A549 (cell line): ENCODE data around the gene MPL.

Experiments
- CTCF ChIP-seq: fragments of >200 bp; sonication (Bioruptor Twin); formaldehyde crosslinking; IDR thresholded peaks from 3 replicates; pipeline ENCODE4 v1.5.1; 2016
- EHMT2 ChIP-seq: fragments of 200-600 bp; sonication (generic); IDR thresholded peaks from 2 replicates; pipeline ENCODE4 v1.6.1; 2016; ENCODE audit warnings: antibody characterized with exemption, low read depth, mild to moderate bottlenecking, moderate library complexity
- HMGXB4 ChIP-seq: fragments of 250-450 bp; sonication (Bioruptor Pico); IDR thresholded peaks from 2 replicates; pipeline ENCODE4 v1.5.0; 2021; ENCODE audit warnings: mild to moderate bottlenecking, moderate library complexity, borderline replicate concordance
- NR3C1 ChIP-seq: fragments of >200 bp; sonication (Bioruptor Twin); formaldehyde crosslinking; IDR thresholded peaks from 3 replicates; pipeline ENCODE4 v1.6.1; 2017
- POLR2A ChIP-seq: IDR thresholded peaks from 2 replicates; pipeline ENCODE4 v1.6.1; 2012; ENCODE audit warnings: mild to moderate bottlenecking, low read length
- USF2 ChIP-seq: fragments of 450-650 bp; IDR thresholded peaks from 2 replicates; pipeline ENCODE4 v1.6.1; 2014; ENCODE audit warnings: antibody characterized with exemption

GRCh38 chr1:43392702-43393101 is 55.1 kb downstream of the MPL start:
- TF ChIP-seq HMGXB4 (CRISPR knock-in tag), result no peak
- TF ChIP-seq POLR2A, result no peak
- TF ChIP-seq CTCF, result no peak
- TF ChIP-seq NR3C1, result no peak
- no peak for TF ChIP-seq USF2
- no peak for TF ChIP-seq EHMT2
